8988T (cell line): ENCODE measurements around the gene LCN6.

Experiments
- DNase-seq: peaks from one replicate; pipeline ENCODE4 v3.0.0; 2011

Gene LCN6

GRCh38 chr9:136741883-136742571 lies 6.3 kb downstream of the LCN6 start:
- DNase-seq, result no peak

- DNase-seq, result no peak
These were observed 7.1 kb downstream of the LCN6 start for GRCh38 chr9:136740971-136741882.

GRCh38 chr9:136740491-136740890 lies 7.8 kb downstream of the LCN6 start:
- DNase-seq, result no peak

GRCh38 chr9:136740069-136740468 lies 8.3 kb downstream of the LCN6 start:
- no peak for DNase-seq

GRCh38 chr9:136739509-136739908 lies 8.8 kb downstream of the LCN6 start:
- DNase-seq, result no peak

- no peak for DNase-seq
These were observed 9.4 kb downstream of the LCN6 start for GRCh38 chr9:136738960-136739359.

- no peak for DNase-seq
These were observed 12.4 kb downstream of the LCN6 start for GRCh38 chr9:136735812-136736480.

GRCh38 chr9:136734837-136735496 lies 13.4 kb downstream of the LCN6 start:
- no peak for DNase-seq

GRCh38 chr9:136733611-136734010 lies 14.7 kb downstream of the LCN6 start:
- DNase-seq, result no peak

GRCh38 chr9:136732444-136733178 lies 15.7 kb downstream of the LCN6 start:
- DNase-seq, result no peak

- DNase-seq, result no peak
These were observed 18.4 kb downstream of the LCN6 start for GRCh38 chr9:136729926-136730325.

GRCh38 chr9:136729144-136729543 lies 19.2 kb downstream of the LCN6 start:
- peak; percentile 31 for DNase-seq

- DNase-seq, result peak; percentile 69
These were observed 19.7 kb downstream of the LCN6 start for GRCh38 chr9:136728548-136729123.

- DNase-seq, result peak; percentile 94
These were observed 20.2 kb downstream of the LCN6 start for GRCh38 chr9:136728080-136728547.

GRCh38 chr9:136726631-136727191 lies 21.6 kb downstream of the LCN6 start:
- DNase-seq, result peak; percentile 62

- DNase-seq, result peak; percentile 34
These were observed 22.2 kb downstream of the LCN6 start for GRCh38 chr9:136726118-136726517.

GRCh38 chr9:136725612-136726011 lies 22.7 kb downstream of the LCN6 start:
- no peak for DNase-seq

- DNase-seq, result no peak
These were observed 23.6 kb downstream of the LCN6 start for GRCh38 chr9:136724772-136725171.

GRCh38 chr9:136723989-136724388 lies 24.3 kb downstream of the LCN6 start:
- DNase-seq, result no peak

GRCh38 chr9:136723362-136723976 lies 24.9 kb downstream of the LCN6 start:
- no peak for DNase-seq

- no peak for DNase-seq
These were observed 25.4 kb downstream of the LCN6 start for GRCh38 chr9:136722969-136723356.
